Stimulated activated CD8-positive, alpha-beta memory T cell treated with anti-CD3 and anti-CD28 coated beads, Interleukin-7, amount 100 ng/mL, for 24 hours (primary cell): ENCODE data around the gene PACS1.
A peak's percentile ranks its signal among the peaks of the same experiment; 100 is the strongest.
"Not testable (repeated sequence)": the region's sequence is repeated elsewhere in the genome, so short reads cannot be mapped to it uniquely, and the experiment has no call there.

ENCODE experiments used
- DNase-seq: peaks from one replicate; pipeline ENCODE4 v3.0.0-alpha.2; 2020; ENCODE audit warnings: low read depth

Gene PACS1

DNA sequence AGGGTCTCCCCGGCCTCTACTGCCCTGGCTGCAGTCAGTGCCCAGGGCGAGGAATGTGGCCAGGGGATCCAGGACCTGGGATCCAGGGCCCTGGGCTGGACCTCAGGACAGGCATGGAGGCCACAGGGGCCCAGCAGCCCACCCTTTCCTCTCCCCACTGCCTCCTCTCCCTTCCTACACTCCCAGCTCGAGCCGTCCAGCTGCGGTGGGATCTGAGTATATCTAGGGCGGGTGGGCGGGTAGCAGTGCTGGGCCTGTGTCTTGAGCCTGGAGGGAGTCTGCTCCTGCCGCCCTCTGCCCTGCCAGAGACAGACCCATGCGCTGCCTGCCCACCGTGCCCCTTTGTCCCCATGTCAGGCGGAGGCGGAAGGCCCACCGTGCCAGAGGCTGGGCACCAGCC lies 206.5 kb downstream of the PACS1 start:
- DNase-seq, result not testable (repeated sequence)

- DNase-seq, result not testable (repeated sequence)
Measured at GRCh38 chr11:66277064-66277463, 207.0 kb downstream of the PACS1 start.

DNA sequence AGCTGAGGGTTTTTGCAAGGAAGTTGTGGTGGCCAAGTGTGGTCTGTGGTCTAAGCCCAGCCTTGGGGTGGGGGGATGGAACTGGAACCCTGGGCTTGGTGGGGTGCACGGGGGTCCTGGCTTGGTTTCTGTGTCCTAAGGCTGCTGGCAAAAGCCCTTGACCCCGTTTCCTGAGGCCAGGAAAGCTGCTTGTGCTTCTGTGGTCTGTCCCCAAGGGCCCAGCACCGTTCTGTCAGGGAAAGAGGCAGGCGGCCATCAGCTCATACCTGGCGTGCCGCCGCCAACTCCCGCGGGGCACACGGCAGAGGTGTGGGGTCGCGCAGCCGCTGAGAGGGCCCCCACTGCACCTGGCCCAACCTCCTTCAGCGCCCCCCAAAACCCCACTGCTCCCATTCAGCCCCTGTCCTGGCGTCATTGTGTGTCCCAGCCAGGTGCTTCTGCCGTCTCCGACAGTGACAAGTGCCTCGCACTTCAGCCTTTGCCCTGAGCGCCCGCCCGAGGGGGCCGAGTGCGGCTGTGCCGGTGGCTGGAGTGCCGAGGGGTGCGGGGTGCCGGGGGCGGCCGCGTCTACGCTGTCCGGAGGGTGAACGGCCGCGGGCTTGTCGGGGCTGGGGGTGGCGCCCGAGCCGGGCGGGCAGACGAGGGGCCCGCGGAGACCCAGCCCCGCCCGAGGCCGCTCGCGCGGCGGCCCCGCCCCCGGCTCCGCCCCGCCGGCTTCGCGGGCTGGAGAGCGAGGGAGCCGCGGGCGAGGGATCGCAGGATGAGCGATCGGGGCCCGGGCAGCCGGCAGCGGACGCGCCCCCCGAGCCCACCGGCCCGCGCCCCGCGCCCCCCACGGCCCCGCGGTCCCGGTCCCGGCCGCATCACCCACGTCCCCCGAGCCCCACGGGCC lies 207.6 kb downstream of the PACS1 start, which contains the start of gene CNIH2:
Gene CNIH2 (plus strand): TSS at position 705 of the 892 bp plus-strand sequence. CDS start 282 bp downstream, outside the sequence.
- DNase-seq, result no peak

DNA sequence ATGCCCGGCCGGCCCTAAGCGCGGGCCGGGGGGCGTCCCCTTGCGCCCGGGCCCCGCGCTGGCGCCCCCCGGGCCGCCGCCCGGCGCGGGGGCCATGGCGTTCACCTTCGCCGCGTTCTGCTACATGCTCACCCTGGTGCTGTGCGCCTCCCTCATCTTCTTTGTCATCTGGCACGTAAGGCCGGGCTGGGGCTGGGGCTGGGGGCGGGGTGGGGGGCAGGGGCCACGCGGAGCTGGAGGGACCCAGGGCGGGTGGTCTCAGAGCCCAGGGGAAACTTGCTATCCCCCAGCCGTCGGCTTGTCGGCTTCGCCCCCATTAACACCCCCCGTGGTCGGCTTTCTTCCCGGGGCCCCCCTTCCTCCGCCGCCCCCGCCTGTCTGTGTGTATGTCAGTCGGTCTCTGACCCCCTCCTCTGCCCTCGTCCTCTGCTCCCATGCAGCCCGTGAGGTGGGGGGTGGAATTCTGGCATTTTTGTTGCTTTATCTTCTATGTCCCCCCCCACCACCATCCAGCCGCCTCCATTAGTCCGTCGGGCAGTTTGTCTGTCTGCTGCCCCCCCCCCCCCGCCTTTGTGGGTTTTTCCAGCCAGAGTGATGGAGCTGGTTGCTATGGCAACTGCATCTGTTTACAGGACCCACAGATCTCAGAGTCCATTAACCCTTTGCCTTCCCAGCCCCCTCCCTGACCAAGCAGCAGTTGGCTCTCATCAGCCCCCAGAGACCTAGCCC lies 208.5 kb downstream of the PACS1 start:
- no peak for DNase-seq

DNA sequence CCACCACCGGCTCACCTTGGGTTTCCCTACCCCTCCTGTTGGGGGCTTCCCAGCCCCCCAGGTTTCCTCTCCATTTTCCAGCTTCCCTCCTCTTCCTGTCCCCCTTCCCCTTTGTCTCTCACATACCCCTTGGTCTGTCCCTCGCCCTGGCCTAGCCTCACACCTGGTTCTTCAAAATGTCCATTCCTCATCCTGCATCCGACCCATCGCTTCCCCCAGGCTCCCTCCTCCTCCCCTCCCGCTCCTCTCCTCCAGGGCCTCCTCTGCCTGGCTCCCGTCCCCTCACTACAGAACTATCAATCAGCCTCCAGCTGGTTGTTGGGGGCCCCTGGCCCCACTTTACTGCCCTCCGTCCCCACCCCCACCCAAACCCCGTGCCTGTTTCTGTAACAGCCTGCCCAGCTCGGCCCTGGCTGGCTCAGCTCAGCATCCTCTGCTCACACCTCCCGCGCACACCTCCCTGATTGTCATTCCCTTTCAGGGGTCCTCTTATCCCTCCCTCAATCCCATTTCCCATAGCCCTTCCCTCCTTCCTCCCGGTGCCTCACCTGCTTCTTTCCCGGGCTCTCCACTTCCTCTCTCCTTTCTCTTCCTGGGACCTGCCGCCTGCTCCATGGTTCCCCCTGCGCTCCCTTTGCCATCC lies 209.1 kb downstream of the PACS1 start:
- DNase-seq, result no peak

- no peak for DNase-seq
Measured at GRCh38 chr11:66280428-66280827, 210.4 kb downstream of the PACS1 start.

GRCh38 chr11:66281001-66281400 lies 210.9 kb downstream of the PACS1 start:
- no peak for DNase-seq

DNA sequence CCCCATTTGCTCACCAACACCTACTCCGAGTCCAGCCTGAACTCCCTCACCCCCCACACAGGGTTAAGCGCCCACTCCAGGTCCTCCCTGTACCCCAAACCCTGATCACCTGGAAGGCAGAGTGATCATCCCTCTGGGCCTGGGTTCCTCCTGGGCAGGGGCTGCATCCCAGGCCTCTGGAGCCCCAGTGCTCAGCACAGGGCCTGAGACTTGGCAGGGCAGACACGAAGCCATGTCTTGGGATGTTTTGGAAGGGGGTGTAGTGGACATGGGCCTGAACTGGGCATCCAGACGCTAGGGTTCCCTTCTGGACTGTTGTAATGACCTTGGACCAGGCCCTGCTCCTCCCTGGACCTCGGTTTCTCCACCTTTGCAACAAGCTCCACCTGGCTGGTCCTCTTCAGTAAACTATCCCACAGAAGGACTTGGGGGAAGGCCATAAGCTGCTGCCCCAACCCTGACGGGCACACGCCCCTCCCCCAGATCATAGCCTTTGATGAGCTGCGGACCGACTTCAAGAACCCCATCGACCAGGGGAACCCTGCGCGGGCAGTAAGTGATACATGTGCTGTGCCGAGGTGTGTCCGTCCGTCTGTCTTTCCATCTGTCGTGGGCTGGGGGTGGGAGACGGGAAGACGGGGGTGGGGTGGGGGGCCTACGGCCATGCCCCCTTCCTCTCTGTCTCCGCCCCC lies 211.8 kb downstream of the PACS1 start:
- DNase-seq, result no peak

DNA sequence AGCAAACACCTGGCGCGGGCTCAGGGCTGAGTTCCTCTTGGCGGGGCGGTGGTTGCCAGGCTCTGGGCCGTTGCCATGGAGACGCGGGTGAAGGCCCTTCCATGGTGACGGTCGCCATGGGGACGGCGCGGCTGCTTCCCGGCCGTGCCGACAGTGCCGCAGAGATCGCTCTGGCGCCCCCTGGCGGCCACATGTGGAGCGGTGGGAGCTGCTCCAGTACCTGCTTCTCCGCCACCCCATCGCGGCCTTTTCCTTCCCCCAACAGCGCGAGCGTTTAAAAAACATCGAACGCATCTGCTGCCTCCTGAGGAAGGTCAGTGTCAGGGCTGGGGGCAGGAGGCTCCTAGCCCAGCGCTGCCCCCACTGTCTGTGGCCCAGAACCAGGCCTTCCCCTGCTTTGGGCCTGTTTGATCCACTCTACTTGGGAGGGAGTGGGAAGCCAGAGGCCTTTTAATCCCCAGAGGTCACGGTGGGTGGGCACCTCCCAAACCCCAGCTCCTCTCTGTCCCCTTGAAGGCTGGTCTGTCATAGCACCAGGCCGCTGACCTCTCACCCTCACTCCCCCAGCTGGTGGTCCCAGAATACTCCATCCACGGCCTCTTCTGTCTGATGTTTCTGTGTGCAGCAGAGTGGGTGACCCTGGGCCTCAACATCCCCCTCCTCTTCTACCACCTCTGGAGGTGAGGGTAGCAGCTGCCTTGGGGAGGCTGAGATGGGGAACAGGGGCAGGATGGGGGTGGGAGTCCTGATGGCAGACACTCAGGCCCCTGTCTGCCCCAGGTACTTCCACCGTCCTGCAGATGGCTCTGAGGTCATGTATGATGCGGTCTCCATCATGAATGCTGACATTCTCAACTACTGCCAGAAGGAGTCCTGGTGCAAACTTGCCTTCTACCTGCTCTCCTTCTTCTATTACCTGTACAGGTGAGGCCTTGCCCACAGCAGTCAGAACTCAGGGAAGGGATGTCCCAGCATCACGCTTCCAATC lies 212.7 kb downstream of the PACS1 start:
- DNase-seq, result peak; percentile 99

GRCh38 chr11:66283461-66284105 lies 213.5 kb downstream of the PACS1 start:
- no peak for DNase-seq

DNA sequence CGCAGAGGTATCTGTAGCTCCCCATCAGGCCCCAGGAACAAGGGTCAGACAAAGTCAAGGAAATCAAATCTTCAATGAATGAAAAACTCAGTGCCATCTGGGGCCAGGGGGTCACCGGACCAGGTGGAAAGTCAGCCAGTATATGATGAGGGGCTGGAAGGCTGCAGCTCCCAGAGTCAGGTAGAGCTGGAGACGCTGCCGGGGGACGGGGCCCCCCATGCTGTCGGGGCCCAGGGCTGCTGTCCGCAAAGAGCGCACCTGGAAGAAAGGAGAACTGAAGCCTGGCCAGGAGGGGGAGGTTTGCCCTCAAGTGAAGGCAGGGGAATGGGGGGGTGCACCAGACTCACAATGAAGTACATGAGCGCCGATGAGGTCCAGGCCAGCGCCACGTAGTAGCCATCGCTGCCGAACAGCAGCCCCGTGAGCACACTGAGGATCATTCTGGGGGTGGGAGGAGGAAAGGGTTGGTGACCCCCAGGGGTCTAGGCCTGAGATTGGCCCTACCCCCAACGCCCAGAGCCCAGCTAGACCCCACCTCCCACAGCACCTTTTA lies 214.5 kb downstream of the PACS1 start:
- DNase-seq, result no peak

- DNase-seq, result no peak
Measured at GRCh38 chr11:66285250-66285947, 215.3 kb downstream of the PACS1 start.

- DNase-seq, result no peak
Measured at GRCh38 chr11:66286699-66287098, 216.6 kb downstream of the PACS1 start.

DNA sequence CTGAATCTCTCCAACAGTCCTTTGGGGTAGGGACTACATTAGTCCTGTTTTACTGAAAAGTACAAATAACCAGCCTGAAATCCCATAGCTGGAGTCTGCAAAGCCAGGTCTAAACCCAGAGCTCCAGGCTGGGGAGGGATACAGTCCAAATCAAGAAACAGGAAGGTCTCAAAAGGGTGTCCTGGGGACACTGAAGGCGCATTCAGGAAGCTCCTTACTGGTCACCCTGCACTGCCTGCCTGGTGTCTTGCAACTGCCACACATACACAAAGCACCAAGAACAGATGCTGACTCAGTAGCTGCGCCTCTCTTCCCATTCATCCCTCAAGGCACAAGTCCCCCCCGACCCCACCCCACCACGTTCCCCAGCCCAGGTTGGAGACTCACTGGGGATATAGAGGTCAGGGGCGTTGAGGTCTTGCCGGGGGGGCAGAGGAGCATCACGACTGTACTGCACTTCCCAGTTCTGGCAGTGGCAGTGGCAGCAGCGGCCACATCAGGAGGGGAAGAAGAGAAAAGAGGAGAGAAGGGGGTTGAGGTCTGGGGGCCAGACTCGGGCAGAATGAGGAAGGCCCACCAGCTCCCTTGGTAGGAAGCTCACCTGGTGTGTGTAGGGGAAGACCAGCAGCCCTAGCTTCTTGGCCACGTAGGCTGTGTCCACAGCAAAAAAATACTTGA lies 217.3 kb downstream of the PACS1 start:
- no peak for DNase-seq

DNA sequence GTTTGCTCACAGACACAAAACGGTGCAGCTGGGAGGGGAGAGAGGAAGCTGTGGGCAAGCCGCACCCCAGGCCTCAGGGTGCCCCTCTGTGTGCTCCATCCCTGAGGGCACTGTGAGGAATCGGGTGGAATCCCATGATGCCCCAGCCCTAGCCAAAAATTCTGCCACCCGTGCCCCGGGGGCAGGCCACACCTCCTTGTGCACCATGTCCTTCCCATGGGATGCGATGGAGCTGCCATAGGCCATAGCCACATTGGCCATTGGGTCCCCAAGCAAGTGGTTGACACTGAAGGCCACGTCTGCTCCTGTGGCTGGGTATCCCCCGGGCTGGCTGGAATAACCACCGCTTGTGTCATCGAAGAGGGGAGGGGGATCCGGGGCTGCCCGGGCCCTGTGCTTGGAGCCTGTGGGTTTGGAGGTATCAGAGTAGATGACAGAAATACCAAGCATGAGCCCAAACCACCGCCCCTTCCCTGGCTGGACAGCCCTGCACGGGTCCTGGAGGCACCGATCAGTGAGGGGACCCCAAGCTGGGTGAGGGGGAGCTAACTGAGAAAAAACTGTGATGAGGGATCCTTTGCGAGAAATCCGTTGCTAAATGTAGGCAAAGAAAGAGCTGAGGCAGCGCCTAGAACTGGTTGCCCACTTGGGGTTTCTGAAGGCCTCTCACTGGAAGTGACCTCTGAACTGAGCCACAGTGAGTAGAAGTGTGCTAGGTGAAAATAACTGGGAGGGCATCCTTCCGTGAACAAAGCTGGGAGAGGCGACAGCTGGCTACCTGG lies 218.0 kb downstream of the PACS1 start:
- DNase-seq, result no peak

- DNase-seq, result peak; percentile 94
Measured at GRCh38 chr11:66288671-66289547, 218.8 kb downstream of the PACS1 start, which contains the start of gene YIF1A. TSS of gene YIF1A (minus strand) at chr11:66289143. CDS start at chr11:66288985, 158 bp downstream.
